ENCODE results near the gene PRMT5.

DNA sequence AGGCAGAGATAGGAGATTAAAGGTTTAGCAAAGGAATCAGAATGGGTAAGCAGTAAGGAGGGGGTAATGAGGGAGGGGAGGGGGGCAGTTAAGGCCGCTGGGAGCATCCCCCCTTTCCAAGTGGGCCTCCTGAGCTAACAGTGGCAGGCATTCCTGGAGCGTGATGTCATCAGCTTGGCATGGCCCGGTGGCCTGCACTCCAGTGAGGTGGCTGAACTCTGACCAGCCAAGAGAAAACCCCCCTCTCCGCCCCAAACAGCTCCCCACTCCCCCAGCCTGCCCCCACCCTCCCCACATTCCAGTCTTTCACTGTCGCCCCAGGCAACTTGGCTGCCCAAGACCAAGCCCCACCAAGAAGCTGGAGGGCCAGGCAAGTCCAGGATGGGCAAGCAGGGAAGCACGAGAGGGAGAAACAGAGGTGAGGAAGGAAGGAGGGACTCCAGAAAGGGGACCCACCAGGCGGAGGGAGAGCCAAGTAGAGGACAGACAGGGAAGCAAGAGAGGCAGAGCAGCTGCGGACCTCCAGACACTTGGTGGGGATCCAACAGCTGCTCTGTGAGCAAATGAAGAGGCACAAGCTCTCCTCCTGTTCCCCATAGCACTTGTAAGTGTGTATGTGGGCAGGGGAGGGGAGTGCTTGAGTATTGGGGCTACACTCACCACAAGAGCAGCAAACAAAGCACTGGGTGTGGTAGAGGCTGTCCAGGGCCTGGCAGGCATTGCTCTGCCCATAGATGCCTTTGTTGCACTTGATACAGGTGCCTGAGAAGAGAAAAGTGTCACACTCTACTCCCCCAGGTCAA lies 48.7 kb upstream of the PRMT5 start:
- TF ChIP-seq, protein P1, sequence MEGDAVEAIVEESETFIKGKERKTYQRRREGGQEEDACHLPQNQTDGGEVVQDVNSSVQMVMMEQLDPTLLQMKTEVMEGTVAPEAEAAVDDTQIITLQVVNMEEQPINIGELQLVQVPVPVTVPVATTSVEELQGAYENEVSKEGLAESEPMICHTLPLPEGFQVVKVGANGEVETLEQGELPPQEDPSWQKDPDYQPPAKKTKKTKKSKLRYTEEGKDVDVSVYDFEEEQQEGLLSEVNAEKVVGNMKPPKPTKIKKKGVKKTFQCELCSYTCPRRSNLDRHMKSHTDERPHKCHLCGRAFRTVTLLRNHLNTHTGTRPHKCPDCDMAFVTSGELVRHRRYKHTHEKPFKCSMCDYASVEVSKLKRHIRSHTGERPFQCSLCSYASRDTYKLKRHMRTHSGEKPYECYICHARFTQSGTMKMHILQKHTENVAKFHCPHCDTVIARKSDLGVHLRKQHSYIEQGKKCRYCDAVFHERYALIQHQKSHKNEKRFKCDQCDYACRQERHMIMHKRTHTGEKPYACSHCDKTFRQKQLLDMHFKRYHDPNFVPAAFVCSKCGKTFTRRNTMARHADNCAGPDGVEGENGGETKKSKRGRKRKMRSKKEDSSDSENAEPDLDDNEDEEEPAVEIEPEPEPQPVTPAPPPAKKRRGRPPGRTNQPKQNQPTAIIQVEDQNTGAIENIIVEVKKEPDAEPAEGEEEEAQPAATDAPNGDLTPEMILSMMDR (IDR thresholded peaks at IDR 0.05) = no peak
- TF ChIP-seq POLR2AphosphoS5 (IDR thresholded peaks at IDR 0.05) (no peak), POLR2A (IDR thresholded peaks at IDR 0.05) (no peak)
